Loucy (cell line): ENCODE results near the gene TLCD3B.

Experiments
- H2AFZ ChIP-seq: fragments of 200-600 bp; sonication (generic); 2 replicates; pipeline ENCODE4 v1.6.0; 2016; ENCODE audit warnings: antibody characterized with exemption, mild to moderate bottlenecking, low read length, moderate library complexity
- H3F3A ChIP-seq: fragments of 200-600 bp; 2 replicates; pipeline ENCODE4 v1.6.0; 2016; ENCODE audit warnings: antibody characterized with exemption, low read depth, mild to moderate bottlenecking
- H3K27me3 ChIP-seq: fragments of 200-600 bp; sonication (generic); 2 replicates; pipeline ENCODE4 v1.6.1; 2014; ENCODE audit warnings: low read length, mild to moderate bottlenecking; ENCODE audit not compliant: insufficient read depth, poor library complexity, severe bottlenecking
- H3K36me3 ChIP-seq: fragments of 200-600 bp; sonication (generic); 2 replicates; pipeline ENCODE4 v1.6.1; 2016; ENCODE audit warnings: low read length; ENCODE audit not compliant: insufficient read depth
- H3K4me1 ChIP-seq: fragments of 200-600 bp; sonication (generic); 2 replicates; pipeline ENCODE4 v1.5.1; 2014; ENCODE audit warnings: low read length, mild to moderate bottlenecking; ENCODE audit not compliant: insufficient read depth, poor library complexity, severe bottlenecking
- H3K4me2 ChIP-seq: fragments of 200-600 bp; sonication (generic); 2 replicates; pipeline ENCODE4 v1.6.0; 2014; ENCODE audit warnings: antibody characterized with exemption, low read length, low read depth, mild to moderate bottlenecking; ENCODE audit not compliant: poor library complexity, severe bottlenecking
- H3K4me3 ChIP-seq: fragments of 200-600 bp; sonication (generic); 2 replicates; pipeline ENCODE4 v1.5.1; 2014; ENCODE audit warnings: low read length, mild to moderate bottlenecking, mixed read lengths; ENCODE audit not compliant: poor library complexity, severe bottlenecking
- H3K79me2 ChIP-seq: fragments of 200-600 bp; sonication (generic); 2 replicates; pipeline ENCODE4 v1.6.1; 2014; ENCODE audit warnings: low read length; ENCODE audit not compliant: insufficient read depth
- H3K9ac ChIP-seq: fragments of 200-600 bp; sonication (generic); 2 replicates; pipeline ENCODE4 v1.6.0; 2014; ENCODE audit warnings: mild to moderate bottlenecking, low read depth, low read length, moderate library complexity; ENCODE audit not compliant: poor library complexity, severe bottlenecking
- H3K9me2 ChIP-seq: fragments of 200-600 bp; sonication (generic); replicated peaks from 2 replicates; pipeline ENCODE4 v1.6.1; 2016; ENCODE audit warnings: low read depth, low read length, mixed read lengths
- H3K9me3 ChIP-seq: fragments of 200-600 bp; sonication (generic); 2 replicates; pipeline ENCODE4 v1.6.1; 2014; ENCODE audit warnings: mild to moderate bottlenecking, antibody characterized with exemption, low read length, low read depth; ENCODE audit not compliant: insufficient read depth
- H4K20me1 ChIP-seq: fragments of 200-600 bp; sonication (generic); 2 replicates; pipeline ENCODE4 v1.6.0; 2014; ENCODE audit warnings: antibody characterized with exemption, low read length, mild to moderate bottlenecking; ENCODE audit not compliant: insufficient read depth, poor library complexity, severe bottlenecking
- EZH2phosphoT487 ChIP-seq: fragments of 200-600 bp; IDR thresholded peaks from 2 replicates; pipeline ENCODE4 v1.6.1; 2018; ENCODE audit warnings: antibody characterized with exemption, mild to moderate bottlenecking, moderate library complexity, borderline replicate concordance
- TF ChIP-seq, protein P1 (sequence below): fragments of 200-600 bp; sonication (generic); conservative IDR thresholded peaks from 2 replicates; pipeline ENCODE4 v1.5.1; 2014; ENCODE audit warnings: mild to moderate bottlenecking, antibody characterized with exemption, low read length

TLCD3B gene

GRCh38 chr16:30049871-30050270, 18.8 kb upstream of the TLCD3B start:
- Histone ChIP-seq H3K79me2 (peaks cover 19% of the 10 kb centered on the region), H3K4me2 (no peak overlapping the region), H3K4me1 (peaks cover 14% of the 10 kb centered on the region), H3K27me3 (no peaks in the 10 kb centered on the region), H3K4me3 (no peak overlapping the region), H3K36me3 (no peaks in the 10 kb centered on the region), H2AFZ (no peak overlapping the region), H3K9me3 (no peaks in the 10 kb centered on the region), H3K9me2 (no peaks in the 10 kb centered on the region), H3F3A (no peaks in the 10 kb centered on the region), H4K20me1 (no peaks in the 10 kb centered on the region), H3K9ac (no peak overlapping the region)
- TF ChIP-seq, protein P1, sequence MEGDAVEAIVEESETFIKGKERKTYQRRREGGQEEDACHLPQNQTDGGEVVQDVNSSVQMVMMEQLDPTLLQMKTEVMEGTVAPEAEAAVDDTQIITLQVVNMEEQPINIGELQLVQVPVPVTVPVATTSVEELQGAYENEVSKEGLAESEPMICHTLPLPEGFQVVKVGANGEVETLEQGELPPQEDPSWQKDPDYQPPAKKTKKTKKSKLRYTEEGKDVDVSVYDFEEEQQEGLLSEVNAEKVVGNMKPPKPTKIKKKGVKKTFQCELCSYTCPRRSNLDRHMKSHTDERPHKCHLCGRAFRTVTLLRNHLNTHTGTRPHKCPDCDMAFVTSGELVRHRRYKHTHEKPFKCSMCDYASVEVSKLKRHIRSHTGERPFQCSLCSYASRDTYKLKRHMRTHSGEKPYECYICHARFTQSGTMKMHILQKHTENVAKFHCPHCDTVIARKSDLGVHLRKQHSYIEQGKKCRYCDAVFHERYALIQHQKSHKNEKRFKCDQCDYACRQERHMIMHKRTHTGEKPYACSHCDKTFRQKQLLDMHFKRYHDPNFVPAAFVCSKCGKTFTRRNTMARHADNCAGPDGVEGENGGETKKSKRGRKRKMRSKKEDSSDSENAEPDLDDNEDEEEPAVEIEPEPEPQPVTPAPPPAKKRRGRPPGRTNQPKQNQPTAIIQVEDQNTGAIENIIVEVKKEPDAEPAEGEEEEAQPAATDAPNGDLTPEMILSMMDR: no peak
- no peak for TF ChIP-seq EZH2phosphoT487

DNA sequence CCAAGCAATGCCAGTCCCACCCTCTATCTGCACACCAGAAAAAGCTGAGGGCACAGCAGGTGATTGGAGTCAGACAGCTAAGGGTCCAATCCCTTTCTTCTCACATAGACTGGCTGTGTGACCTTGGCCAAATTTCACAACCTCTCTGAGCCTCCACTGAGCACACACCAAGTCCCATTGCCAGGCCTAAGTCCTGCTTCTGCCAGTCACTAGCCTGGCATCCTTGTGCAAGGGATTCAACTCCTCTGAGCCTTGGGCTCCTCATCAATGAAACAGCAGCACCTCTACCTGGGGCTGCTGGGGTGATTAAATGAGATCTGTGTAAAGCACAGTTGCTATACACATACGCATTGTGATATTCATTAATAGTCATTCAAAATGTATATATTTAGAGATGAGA, 15.5 kb upstream of the TLCD3B start:
- Histone ChIP-seq H3K9me2 (no peaks in the 10 kb centered on the region), H3F3A (no peaks in the 10 kb centered on the region), H3K79me2 (peaks cover 2% of the 10 kb centered on the region), H3K4me2 (no peak overlapping the region), H3K36me3 (no peaks in the 10 kb centered on the region), H3K4me3 (no peak overlapping the region), H4K20me1 (no peaks in the 10 kb centered on the region), H3K27me3 (no peaks in the 10 kb centered on the region), H3K9me3 (no peaks in the 10 kb centered on the region), H3K9ac (no peak overlapping the region), H2AFZ (no peak overlapping the region), H3K4me1 (peaks cover 4% of the 10 kb centered on the region)
- TF ChIP-seq EZH2phosphoT487: no peak
- TF ChIP-seq, protein P1: no peak

GRCh38 chr16:30046178-30046577, 15.1 kb upstream of the TLCD3B start:
- no peaks in the 10 kb centered on the region for H3K9me3 ChIP-seq
- no peaks in the 10 kb centered on the region for H3K36me3 ChIP-seq
- H3K27me3 ChIP-seq: no peaks in the 10 kb centered on the region
- no peak overlapping the region for H3K9ac ChIP-seq
- no peaks in the 10 kb centered on the region for H3K79me2 ChIP-seq
- no peak overlapping the region for H3K4me2 ChIP-seq
- no peaks in the 10 kb centered on the region for H4K20me1 ChIP-seq
- no peaks in the 10 kb centered on the region for H3F3A ChIP-seq
- no peaks in the 10 kb centered on the region for H3K9me2 ChIP-seq
- H3K4me1 ChIP-seq: no peaks in the 10 kb centered on the region
- H3K4me3 ChIP-seq: no peak overlapping the region
- no peak overlapping the region for H2AFZ ChIP-seq
- TF ChIP-seq EZH2phosphoT487: no peak
- TF ChIP-seq, protein P1: no peak
